Stimulated activated CD4-positive, alpha-beta T cell treated with anti-CD3 and anti-CD28 coated beads, Interleukin-4, amount 100 ng/mL, for 1 hour (primary cell): ENCODE results near the gene FOXO3B.
"Not testable (repeated sequence)": the region's sequence is repeated elsewhere in the genome, so short reads cannot be mapped to it uniquely, and the experiment has no call there.

Source experiments
- DNase-seq: peaks from one replicate; pipeline ENCODE4 v3.0.0-alpha.2; 2020

FOXO3B gene

DNA sequence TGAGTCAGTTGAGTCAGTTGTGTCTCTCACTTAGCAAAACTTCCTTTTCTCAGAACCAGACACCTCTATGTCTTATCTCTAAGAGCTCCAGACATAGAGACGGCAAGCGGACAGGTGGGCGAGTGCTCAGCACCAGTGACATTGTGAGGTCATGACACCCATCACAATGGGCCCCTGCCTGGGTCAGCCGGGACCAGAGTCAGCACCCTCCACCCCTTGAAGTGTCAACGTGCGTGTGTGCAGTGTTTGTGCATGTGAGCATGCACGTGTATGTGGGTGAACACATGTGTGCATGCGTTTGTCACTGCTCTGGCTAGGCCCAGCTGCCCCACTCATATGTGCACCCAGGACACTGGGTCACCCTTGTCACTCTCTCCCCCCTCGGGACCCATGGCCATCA lies 37.8 kb downstream of the FOXO3B start, which contains the start of gene TBC1D28:
TBC1D28 (minus strand) TSS at position 101 of the 400 bp plus-strand sequence. CDS start 3,039 bp downstream, outside the sequence.
- not testable (repeated sequence) for DNase-seq

DNA sequence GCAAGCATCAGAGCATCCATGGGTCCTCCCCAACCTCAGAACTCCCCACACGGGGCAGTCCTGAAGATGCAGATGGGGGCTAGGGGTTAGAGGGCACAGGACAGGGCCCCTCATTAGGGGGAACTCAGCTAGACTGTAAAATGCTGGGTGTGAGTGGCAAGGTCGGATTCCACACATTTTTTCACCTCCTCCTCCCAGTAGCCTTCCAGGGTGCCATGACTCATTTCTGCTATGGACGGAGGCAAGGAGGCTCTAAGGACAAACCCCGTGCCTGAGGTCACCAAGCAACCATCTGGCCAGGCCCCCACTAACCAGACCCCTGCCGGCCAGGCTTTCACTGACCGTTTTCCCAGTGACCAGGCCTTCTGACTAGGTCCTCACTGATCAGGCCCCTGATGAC lies 39.0 kb downstream of the FOXO3B start:
- DNase-seq: not testable (repeated sequence)

DNA sequence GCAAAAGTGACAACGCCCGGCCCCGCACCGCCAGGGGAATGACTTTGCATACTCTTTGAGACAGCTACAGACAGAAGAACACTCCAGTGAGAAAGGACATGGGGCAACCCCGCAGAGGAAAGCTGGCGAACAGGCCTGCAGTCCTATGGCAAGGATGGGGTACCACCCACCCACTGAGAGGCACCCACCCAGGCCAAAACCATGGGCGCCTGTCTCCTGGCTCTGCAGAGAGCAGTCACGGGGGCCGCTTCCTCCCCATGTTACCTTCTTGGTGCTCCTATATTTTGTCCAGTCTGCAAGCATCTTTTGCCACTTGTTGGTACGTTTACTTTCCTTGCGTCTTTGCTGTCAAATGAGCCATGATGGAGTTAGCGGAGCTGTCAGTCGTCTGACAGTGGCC lies 43.8 kb downstream of the FOXO3B start:
- DNase-seq: not testable (repeated sequence)

DNA sequence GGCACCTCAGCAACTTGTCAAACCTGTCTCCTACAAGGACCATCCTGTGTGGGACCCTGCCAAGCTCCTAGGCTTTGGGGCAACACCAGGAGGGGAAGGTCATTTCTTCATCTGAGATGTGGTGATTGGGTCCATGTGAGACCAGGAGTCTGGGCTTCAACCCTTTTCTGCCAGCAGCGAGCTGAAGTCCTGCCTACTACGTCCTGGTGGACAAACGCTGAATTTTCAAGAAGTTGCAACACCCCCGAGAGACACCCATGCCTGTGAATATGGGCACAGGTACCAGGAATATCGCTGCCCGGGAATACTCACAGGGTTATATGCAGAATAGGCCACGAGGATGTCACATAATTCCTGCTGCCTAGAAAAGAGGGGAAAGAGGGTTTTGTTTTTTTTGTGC lies 45.9 kb downstream of the FOXO3B start:
- not testable (repeated sequence) for DNase-seq

DNA sequence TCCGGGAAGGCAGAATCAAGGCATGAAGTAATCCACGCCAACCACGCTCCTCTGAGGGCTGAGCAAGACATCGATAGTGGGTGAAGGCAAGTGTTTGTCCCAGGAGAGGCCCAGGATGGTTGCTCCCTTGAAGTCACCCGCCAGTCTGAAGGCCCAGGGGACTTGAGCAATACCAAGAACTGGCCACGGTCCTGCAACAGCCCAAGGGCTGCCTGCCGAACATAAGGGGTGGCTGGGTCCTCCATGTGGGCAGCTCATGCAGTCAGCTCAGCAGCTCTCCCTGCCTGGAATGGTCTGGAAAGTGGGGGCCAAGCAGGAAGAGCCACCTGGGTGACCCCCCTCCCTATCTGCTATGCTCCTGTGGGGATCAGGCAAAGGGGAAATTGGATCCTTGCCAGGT lies 46.3 kb downstream of the FOXO3B start:
- not testable (repeated sequence) for DNase-seq

DNA sequence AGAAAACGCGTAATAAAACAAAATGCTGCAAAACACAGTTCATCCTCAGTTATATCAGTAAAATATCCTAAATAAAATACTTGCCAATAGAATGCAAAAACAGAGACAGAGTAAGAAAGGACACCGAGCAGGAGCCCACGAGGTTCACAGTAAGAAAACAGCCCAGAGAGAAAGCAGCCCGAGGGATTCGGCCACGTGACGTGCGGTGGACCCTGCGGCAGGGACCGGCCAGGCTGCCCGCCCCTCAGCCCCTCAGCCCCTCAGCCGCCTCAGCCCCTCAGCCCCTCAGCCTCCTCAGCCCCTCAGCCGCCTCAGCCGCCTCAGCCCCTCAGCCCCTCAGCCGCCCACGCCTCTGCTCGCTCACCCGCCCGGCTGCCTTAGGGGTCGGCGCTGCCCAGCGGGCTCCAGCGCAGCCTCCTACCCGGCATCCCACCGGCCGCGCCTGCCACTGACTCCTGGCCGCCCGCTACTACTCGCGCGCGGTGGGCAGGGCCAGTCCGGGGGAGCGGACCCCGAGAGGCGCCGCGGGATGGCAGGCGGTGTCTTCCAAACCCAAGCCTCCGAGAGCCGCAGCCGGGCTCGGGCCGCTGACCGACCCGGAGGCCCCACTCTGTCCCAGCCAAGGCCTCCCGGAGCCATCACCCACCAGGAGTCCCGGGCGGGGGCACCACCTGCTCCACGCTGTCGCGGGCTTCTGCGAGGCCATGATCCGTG lies 47.4 kb downstream of the FOXO3B start:
- not testable (repeated sequence) for DNase-seq
